Fibroblast of lung (primary cell): ENCODE measurements around the gene DHRS4L2.
"Not testable (repeated sequence)": the region's sequence is repeated elsewhere in the genome, so short reads cannot be mapped to it uniquely, and the experiment has no call there.

Experiments used
- CTCF ChIP-seq, 2 donors: IDR thresholded peaks in 1 of 2; conservative IDR thresholded peaks in 1 of 2; 1 replicate in 1 of 2; 2 replicates in 1 of 2; pipeline ENCODE4 v1.5.1; 2011 to 2012; ENCODE audit warnings: low read length in 2 of 2, control low read depth in 1 of 2, inconsistent platforms in 1 of 2, low read depth in 1 of 2, mild to moderate bottlenecking in 1 of 2
- EZH2 ChIP-seq: IDR thresholded peaks from 2 replicates; pipeline ENCODE4 v1.5.1; 2012; ENCODE audit warnings: low read length, control low read depth, mild to moderate bottlenecking; ENCODE audit errors: missing control alignments

GRCh38 chr14:23996825-23997224, 8.1 kb downstream of the DHRS4L2 start:
- not testable (repeated sequence) for TF ChIP-seq EZH2; CTCF (conservative IDR thresholded peaks at IDR 0.05 in 1 of 2, IDR thresholded peaks at IDR 0.05 in 1 of 2; ENCODE audit: low read depth in 1 of 2, low read length in 2 of 2)
